Skeletal muscle satellite cell (primary cell): Measurements from ENCODE around the gene NTN1.

Experiments
- H3K27me3 ChIP-seq: 2 replicates; pipeline ENCODE4 v1.7.0; 2013; ENCODE audit warnings: low read length; ENCODE audit not compliant: control insufficient read depth, insufficient read depth
- H3K36me3 ChIP-seq: 2 replicates; pipeline ENCODE4 v1.7.0; 2013; ENCODE audit warnings: mild to moderate bottlenecking, control low read depth, low read length; ENCODE audit not compliant: insufficient read depth
- H3K4me1 ChIP-seq: 2 replicates; pipeline ENCODE4 v1.7.0; 2013; ENCODE audit warnings: low read length; ENCODE audit not compliant: control insufficient read depth, insufficient read depth
- H3K4me2 ChIP-seq: 2 replicates; pipeline ENCODE4 v1.7.0; 2013; ENCODE audit warnings: mild to moderate bottlenecking, low read length
- H3K4me3 ChIP-seq: 2 replicates; pipeline ENCODE4 v1.7.0; 2013; ENCODE audit warnings: low read length
- H3K9ac ChIP-seq: 2 replicates; pipeline ENCODE4 v1.7.0; 2013; ENCODE audit warnings: mild to moderate bottlenecking, low read depth, low read length, moderate library complexity
- H3K9me3 ChIP-seq: replicated peaks from 2 replicates; pipeline ENCODE4 v1.7.0; 2013; ENCODE audit warnings: mild to moderate bottlenecking, control low read depth, low read length

NTN1 gene

DNA sequence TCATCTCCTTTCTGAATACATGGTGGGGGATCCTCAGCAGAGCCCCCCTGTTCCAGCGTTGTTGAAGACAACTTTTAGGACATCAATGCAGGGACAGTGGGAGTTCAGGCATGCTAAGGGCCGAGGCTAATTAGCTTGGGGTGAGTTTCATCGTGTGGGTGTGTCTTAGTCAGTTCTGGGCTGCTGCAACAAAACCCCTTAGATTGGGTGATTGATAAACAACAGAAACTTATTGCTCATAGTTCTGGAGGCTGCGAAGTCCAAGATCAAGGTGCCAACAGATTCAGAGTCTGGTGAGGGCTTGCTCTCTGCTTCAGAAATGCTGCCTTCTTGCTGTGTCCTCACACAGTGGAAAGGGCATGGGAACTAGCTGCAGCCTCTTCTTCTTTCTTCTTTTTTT lies 214.0 kb downstream of the NTN1 start:
- Histone ChIP-seq H3K27me3 (peaks cover 9% of the 10 kb centered on the region), H3K36me3 (no peaks in the 10 kb centered on the region), H3K4me3 (no peak overlapping the region)

DNA sequence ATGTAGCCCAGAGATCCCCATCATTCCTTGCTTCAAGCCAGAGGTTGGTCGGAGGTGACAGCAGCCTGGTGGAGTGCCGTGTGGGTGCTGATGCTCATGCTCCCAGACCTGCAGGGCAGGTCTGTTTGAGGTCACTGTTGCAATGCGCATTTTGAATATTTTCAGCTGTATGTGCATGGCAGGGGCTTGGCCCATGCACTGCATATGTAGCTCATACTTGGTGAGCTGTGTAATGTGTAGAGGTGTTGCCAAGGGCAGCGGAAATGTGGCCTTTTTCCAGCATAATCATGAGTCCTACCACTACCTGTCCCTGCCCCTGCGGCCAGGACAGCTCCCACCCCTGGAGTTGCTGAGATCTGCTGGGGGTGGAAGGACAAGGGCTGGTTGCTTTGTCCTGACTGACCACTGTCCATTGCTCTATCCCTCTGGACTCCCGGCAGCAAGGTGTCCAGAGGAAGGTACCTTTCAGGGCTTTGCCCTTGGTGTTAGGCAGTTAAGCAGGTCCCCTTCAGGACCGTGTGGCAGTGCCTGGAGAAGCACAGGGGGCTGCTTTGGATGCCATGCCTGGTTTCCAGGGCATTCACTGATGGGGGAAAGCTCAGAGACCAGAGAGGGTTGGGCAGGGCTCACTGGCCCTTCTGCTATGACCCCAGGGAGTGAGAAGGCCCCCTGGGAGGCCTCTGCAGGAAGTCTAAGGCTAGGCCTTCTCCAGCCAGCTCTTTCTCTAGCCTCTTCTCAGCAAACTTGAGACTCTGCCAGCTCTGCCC lies 215.2 kb downstream of the NTN1 start:
- Histone ChIP-seq H3K4me2 (no peak overlapping the region), H3K27me3 (peaks cover 9% of the 10 kb centered on the region), H3K9me3 (no peaks in the 10 kb centered on the region), H3K4me3 (no peak overlapping the region), H3K36me3 (no peaks in the 10 kb centered on the region), H3K9ac (no peak overlapping the region), H3K4me1 (peaks cover 17% of the 10 kb centered on the region)

More for the DNA sequence above, 214.0 kb downstream of the NTN1 start:
- no peak overlapping the region for H3K9ac ChIP-seq
- H3K4me1 ChIP-seq = peaks cover 8% of the 10 kb centered on the region
- H3K4me2 ChIP-seq = no peak overlapping the region
- no peaks in the 10 kb centered on the region for H3K9me3 ChIP-seq

DNA sequence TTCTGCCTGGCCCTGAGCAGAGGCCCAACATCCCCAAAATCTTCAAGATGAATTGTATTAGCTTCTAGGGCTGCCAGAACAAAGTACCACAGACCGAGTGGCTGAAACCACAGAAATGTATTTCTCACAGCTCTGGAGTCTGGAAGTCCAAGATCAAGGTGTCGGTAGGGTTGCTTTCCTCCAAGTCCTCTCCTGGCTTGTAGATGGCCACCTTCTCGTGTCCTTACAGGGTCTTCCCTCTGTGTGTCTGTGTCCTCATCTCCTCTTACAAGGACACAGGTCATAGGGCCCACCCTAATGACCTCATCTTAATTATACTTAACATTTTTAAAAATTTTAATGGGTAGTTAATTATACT lies 215.7 kb downstream of the NTN1 start:
- Histone ChIP-seq H3K4me1 (peaks cover 17% of the 10 kb centered on the region), H3K9ac (no peak overlapping the region), H3K4me3 (no peak overlapping the region), H3K36me3 (no peaks in the 10 kb centered on the region), H3K4me2 (no peak overlapping the region), H3K9me3 (no peaks in the 10 kb centered on the region), H3K27me3 (peaks cover 9% of the 10 kb centered on the region)

DNA sequence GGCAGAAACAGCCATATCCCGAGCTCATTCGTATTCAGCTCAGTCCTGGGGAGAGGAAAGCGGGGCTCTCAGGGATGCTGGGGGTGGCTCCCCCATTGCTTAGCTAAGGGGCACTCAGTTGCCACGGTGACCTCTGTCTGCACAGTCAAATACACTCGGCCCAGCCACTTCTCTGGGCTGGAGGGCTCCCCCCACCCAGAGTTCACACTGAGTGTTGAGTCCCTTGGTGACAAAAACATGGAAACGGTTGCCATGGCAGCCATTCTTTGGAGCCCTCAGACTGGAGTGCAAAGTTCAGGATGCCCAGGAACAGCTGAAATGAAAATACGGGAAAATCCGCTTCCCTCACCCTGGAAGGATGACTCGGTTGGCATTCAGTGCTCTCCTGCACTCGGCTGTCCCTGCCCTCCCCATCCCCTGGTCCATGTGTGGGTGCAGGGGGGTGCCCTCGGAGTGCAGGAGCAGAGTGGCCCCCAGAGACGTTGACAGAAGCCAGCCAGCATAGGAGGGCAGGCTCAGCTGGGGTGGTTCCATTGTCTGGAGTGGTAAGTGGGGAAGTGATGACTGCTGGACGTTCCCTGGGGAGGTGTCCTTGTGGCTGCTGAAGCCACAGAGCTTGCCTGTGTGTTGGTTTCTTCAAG lies 216.5 kb downstream of the NTN1 start:
- Histone ChIP-seq H3K4me1 (peaks cover 17% of the 10 kb centered on the region), H3K4me3 (no peak overlapping the region)

DNA sequence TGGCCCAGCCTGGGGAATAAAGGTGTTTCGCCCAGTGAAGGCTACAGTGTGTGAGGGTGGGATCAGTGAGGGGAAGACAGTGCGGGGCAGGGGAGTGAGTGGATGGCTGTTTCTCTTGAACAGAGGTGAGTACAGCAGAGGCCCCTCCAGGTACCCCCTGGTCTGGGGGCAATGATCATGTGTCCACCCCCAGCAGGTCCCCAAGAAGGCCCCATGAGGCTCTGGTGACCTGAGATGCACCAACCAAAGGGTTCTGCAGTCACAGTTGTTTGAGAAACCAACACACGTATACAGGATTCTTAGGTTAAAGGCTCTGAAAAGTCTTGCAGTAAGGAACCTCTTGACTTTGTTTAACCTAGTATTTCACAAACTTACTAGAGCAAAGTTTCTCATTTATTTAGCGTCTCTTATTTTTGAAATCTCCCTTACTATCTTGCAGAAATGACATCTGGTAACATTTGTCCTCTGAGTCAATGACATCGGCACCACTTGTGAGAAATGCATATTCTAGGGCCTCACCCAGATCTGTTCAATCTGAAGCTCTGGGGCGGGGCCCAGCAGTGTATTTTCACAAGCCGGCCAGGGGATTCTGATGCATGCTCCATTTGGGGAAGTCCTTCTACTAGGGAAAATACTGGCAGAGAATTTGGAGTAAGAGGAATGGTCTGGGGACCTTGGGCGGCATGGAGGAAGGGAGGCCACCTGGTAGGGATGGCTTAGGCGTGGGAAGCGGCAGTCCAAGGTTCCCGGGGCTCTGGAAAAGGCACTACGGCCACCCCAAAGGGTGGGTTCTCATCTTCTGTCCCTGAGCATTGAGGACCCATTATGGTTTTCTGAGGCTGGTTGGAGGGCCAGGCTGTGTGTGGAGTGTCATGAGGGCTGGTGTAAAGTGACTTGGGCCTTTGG lies 217.3 kb downstream of the NTN1 start:
- Histone ChIP-seq H3K27me3 (peaks cover 2% of the 10 kb centered on the region), H3K4me3 (no peak overlapping the region), H3K4me2 (no peak overlapping the region), H3K9ac (no peak overlapping the region), H3K4me1 (peaks cover 17% of the 10 kb centered on the region), H3K36me3 (no peaks in the 10 kb centered on the region), H3K9me3 (no peaks in the 10 kb centered on the region)

More for the DNA sequence above, 216.5 kb downstream of the NTN1 start:
- Histone ChIP-seq H3K9ac (no peak overlapping the region), H3K4me2 (no peak overlapping the region), H3K36me3 (no peaks in the 10 kb centered on the region), H3K27me3 (peaks cover 8% of the 10 kb centered on the region), H3K9me3 (no peaks in the 10 kb centered on the region)

DNA sequence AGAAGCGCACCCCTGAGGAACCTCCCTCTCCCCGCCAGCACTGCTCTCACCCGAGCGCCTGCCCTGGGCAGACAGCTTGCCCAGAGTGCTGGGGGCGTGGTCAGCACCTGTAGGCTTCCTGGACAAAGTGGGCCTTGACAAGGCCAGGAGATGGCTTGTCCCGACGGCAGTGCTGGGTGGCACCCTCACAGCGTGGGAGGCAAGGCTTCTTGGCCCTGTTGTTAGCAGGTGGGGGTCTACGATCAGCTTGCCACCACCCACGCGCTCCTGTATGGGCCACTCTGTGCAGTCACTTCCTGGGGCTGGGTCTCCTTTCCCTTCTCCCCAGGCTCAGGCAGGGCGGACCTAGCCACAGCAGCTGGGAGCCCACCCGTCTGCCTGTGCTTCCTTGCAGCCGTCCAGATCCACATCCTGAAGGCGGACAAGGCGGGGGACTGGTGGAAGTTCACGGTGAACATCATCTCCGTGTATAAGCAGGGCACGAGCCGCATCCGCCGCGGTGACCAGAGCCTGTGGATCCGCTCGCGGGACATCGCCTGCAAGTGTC lies 218.0 kb downstream of the NTN1 start:
- H3K9me3 ChIP-seq = no peaks in the 10 kb centered on the region
- peak overlapping the region; percentile 44 for H3K9ac ChIP-seq
- H3K36me3 ChIP-seq = no peaks in the 10 kb centered on the region
- H3K4me1 ChIP-seq = peaks cover 17% of the 10 kb centered on the region
- no peaks in the 10 kb centered on the region for H3K27me3 ChIP-seq
- H3K4me3 ChIP-seq = peak overlapping the region; percentile 63
- peak overlapping the region; percentile 95 for H3K4me2 ChIP-seq

DNA sequence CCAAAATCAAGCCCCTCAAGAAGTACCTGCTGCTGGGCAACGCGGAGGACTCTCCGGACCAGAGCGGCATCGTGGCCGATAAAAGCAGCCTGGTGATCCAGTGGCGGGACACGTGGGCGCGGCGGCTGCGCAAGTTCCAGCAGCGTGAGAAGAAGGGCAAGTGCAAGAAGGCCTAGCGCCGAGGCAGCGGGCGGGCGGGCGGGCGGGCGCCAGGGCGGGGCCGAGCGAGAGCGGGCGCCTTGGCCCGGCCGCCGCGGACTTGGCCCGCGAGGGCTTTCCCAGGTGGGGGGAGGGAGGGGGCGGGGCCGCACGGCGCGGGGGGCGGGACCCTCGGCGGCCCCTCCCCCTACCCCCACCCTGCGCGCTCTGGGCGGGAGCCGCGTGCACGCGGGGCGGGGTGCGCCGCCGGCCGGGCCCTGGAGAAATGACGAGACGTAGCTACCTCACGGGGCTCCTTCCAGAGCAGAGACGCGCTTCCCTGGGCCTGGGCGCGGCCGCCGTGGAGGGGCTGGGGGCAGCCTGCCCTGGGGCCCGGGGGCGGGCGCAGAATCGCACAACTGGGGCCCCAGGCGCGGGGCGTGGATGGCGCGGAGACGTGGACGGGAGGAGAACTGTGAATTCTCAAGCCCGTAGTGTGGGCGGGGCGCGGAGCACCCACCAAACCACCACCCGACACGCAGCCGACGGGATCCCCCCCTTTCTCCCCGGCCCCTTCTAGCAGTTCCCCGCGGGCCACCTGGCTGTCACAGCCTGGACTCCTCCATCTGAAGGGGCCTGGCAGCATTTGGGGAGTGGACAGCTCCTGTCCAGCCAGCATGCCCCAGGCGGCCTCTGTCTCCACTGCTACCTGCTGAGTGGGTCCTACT lies 218.7 kb downstream of the NTN1 start:
- H3K4me3 ChIP-seq = peak overlapping the region; percentile 65
- peak overlapping the region; percentile 64 for H3K9ac ChIP-seq
- H3K36me3 ChIP-seq = no peaks in the 10 kb centered on the region
- H3K27me3 ChIP-seq = no peaks in the 10 kb centered on the region
- H3K4me1 ChIP-seq = peaks cover 17% of the 10 kb centered on the region
- peak overlapping the region; percentile 95 for H3K4me2 ChIP-seq
- H3K9me3 ChIP-seq = no peaks in the 10 kb centered on the region

DNA sequence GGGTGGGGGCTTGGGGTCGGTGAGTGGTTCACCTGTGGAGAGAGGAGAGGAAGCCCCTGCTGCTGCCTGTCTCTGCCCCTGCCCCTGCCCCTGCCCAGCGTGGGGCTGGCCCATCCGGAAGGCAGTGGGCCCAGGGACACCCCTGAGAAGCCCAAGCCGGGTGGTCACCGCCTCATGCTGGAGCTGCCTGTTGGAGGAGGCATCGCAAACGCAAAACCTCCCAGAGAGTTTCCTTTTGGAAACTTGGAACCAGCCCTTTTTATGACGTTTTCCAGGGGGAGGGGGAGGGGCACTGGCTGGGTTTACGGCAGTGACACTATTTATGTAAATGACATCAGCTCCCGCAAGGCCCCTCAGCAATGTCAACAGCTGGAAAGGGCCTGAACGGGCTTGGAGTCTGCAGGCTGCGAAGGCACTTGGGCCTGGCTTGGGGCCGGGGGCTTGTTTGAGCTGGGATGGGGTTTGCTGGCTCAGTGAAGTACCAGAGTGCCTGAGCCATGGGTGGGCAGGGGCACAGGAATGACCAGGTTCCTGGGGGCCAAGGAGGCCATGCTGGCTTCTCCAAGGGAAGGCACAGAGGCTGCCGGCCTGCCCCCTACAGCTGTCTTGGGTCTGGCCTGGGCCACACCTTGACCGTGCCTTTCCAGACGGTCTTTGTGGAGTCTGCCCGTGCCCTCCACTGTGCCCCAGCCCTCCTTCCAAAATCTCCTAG lies 219.5 kb downstream of the NTN1 start:
- no peaks in the 10 kb centered on the region for H3K36me3 ChIP-seq
- H3K9ac ChIP-seq = peak overlapping the region; percentile 64
- H3K4me1 ChIP-seq = peaks cover 17% of the 10 kb centered on the region
- H3K4me2 ChIP-seq = peak overlapping the region; percentile 80
- H3K4me3 ChIP-seq = peak overlapping the region; percentile 65
- H3K9me3 ChIP-seq = no peaks in the 10 kb centered on the region
- H3K27me3 ChIP-seq = no peaks in the 10 kb centered on the region

DNA sequence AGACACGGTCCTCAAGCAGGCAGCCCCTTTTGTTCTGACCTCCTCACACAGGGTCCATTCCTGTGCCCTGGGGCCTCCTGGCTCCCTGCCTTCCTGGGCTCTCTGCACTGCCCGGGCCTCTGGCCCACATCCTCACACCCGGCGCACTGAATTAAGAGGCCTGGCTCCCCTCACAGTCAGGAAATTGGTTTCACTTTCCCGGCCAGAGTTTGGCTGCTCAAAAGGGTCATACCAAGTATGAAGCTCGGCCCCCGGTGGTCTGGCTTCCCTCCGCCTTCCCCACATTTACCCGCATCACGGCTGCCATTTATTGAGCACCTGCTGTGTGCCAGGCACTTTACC lies 220.0 kb downstream of the NTN1 start:
- H3K36me3 ChIP-seq = no peaks in the 10 kb centered on the region
- no peak overlapping the region for H3K9ac ChIP-seq
- H3K9me3 ChIP-seq = no peaks in the 10 kb centered on the region
- H3K27me3 ChIP-seq = no peaks in the 10 kb centered on the region
- no peak overlapping the region for H3K4me2 ChIP-seq
- H3K4me3 ChIP-seq = no peak overlapping the region
- peaks cover 17% of the 10 kb centered on the region for H3K4me1 ChIP-seq

DNA sequence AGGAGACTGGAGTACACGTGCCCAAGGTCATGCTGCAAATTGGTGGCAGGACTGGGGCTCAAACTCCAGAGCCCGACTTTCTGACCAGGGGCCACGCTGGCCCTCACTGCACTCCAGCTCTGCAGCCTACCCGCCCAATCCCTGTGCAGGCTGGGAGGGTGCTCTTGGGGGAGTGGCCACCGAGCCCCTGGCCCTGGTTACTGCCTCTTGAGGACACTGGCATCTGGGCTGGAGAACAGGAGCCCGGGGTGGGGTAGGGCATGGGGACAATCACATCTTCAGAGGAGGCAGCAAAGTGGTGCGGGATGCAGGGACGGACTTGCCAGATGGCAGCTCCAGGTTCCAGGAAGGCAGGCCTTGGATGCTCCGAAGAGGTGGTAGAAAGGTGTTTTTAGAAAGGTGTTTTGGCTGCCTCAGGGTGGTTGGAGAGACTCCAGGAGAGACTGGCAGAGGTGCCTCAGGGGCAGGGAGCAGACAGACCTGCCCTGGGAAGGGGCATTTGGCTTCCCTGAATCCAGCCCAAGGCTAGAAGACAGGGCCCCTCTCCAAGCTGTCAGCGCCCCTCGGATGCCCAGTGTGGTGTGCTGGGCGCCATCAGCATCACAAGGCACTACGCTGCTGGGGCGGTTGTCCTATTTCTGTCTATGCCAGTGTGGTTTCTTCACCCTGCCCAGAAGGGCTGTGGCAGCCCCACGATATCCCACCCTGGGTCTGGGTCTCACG lies 220.6 kb downstream of the NTN1 start:
- Histone ChIP-seq H3K27me3 (no peaks in the 10 kb centered on the region), H3K4me3 (no peak overlapping the region), H3K4me2 (no peak overlapping the region), H3K4me1 (peaks cover 17% of the 10 kb centered on the region), H3K9me3 (no peaks in the 10 kb centered on the region), H3K9ac (no peak overlapping the region), H3K36me3 (no peaks in the 10 kb centered on the region)
